DND-41 (cell line): ENCODE data around the gene TMEM258.

Experiments used
- ATAC-seq: fragments of 200-7000 bp; cut with Tn5 transposase; 3 replicates; pipeline ENCODE4 v1.9.1; 2021; ENCODE audit warnings: low read depth; ENCODE audit not compliant: insufficient read depth
- DNase-seq: peaks from one replicate; pipeline ENCODE4 v3.0.0-alpha.2; 2020
- H2AFZ ChIP-seq: 2 replicates; pipeline ENCODE4 v1.6.0; 2012; ENCODE audit warnings: low read depth, low read length
- H3K27ac ChIP-seq: 2 replicates; pipeline ENCODE4 v1.5.1; 2012; ENCODE audit warnings: low read length, inconsistent platforms
- H3K27me3 ChIP-seq: fragments of 200-600 bp; sonication (generic); 2 replicates; pipeline ENCODE4 v1.6.0; 2012; ENCODE audit warnings: low read length, mild to moderate bottlenecking, inconsistent platforms; ENCODE audit not compliant: insufficient read depth, poor library complexity
- H3K36me3 ChIP-seq: 2 replicates; pipeline ENCODE4 v1.5.1; 2012; ENCODE audit warnings: low read length, inconsistent platforms; ENCODE audit not compliant: insufficient read depth
- H3K4me1 ChIP-seq: 2 replicates; pipeline ENCODE4 v1.5.1; 2012; ENCODE audit warnings: mild to moderate bottlenecking, low read length; ENCODE audit not compliant: insufficient read depth
- H3K4me2 ChIP-seq: 2 replicates; pipeline ENCODE4 v1.6.0; 2012; ENCODE audit warnings: mild to moderate bottlenecking, moderate library complexity, low read length, inconsistent platforms; ENCODE audit not compliant: insufficient read depth
- H3K4me3 ChIP-seq, 2 experiments: fragments of 200-600 bp in 1 of 2; shearing (Covaris generic) in 1 of 2; 2 replicates each; pipeline ENCODE4 v1.5.1; 2012 to 2016; ENCODE audit warnings: inconsistent platforms in 2 of 2, low read length in 2 of 2, mild to moderate bottlenecking in 2 of 2, low read depth in 1 of 2, moderate library complexity in 1 of 2
- H3K79me2 ChIP-seq: 2 replicates; pipeline ENCODE4 v1.6.0; 2012; ENCODE audit warnings: low read length, inconsistent platforms; ENCODE audit not compliant: insufficient read depth
- H3K9ac ChIP-seq: 2 replicates; pipeline ENCODE4 v1.6.0; 2012; ENCODE audit warnings: low read depth, mild to moderate bottlenecking, inconsistent platforms, low read length, moderate library complexity
- H3K9me3 ChIP-seq: 2 replicates; pipeline ENCODE4 v1.5.1; 2012; ENCODE audit warnings: low read length, moderate library complexity, mild to moderate bottlenecking, inconsistent platforms; ENCODE audit not compliant: insufficient read depth, severe bottlenecking
- H4K20me1 ChIP-seq: 2 replicates; pipeline ENCODE4 v1.6.0; 2012; ENCODE audit warnings: low read length; ENCODE audit not compliant: insufficient read depth
- CTCF ChIP-seq: IDR thresholded peaks from 2 replicates; pipeline ENCODE4 v1.5.1; 2012; ENCODE audit warnings: borderline replicate concordance, low read length, moderate library complexity, mild to moderate bottlenecking; ENCODE audit not compliant: poor library complexity, severe bottlenecking; ENCODE audit errors: extremely low read depth
- EZH2 ChIP-seq: IDR thresholded peaks from 3 replicates; pipeline ENCODE4 v1.6.1; 2012; ENCODE audit warnings: borderline replicate concordance, low read depth, mild to moderate bottlenecking, moderate library complexity, low read length, inconsistent platforms; ENCODE audit not compliant: severe bottlenecking

Gene TMEM258

GRCh38 chr11:61828379-61828628 is 35.9 kb upstream of the TMEM258 start:
- peak overlapping the region; percentile 50; the same call in 1 of the 2 replicates for H2AFZ ChIP-seq
- peaks cover 41% of the 10 kb centered on the region for H4K20me1 ChIP-seq
- peak overlapping the region; percentile 81 for H3K4me2 ChIP-seq
- H3K27me3 ChIP-seq: no peaks in the 10 kb centered on the region
- H3K79me2 ChIP-seq: peaks cover 65% of the 10 kb centered on the region
- peak overlapping the region; percentile 99 for H3K27ac ChIP-seq
- H3K9ac ChIP-seq: peak overlapping the region; percentile 90
- H3K4me3 ChIP-seq: peak overlapping the region; percentile 46 to 84
- no peaks in the 10 kb centered on the region for H3K9me3 ChIP-seq
- ATAC-seq (no peak), DNase-seq (no peak)
- H3K4me1 ChIP-seq: peaks cover 55% of the 10 kb centered on the region
- peaks cover 52% of the 10 kb centered on the region for H3K36me3 ChIP-seq
- no peak for TF ChIP-seq EZH2
- TF ChIP-seq CTCF: no peak

GRCh38 chr11:61827571-61828378 is 35.4 kb upstream of the TMEM258 start, which contains the start of gene FADS2:
Gene FADS2 (plus strand): TSS chr11:61828300. CDS start chr11:61828391, 91 bp downstream.
- peak within 1 kb of the TSS; percentile 46 to 84 for H3K4me3 ChIP-seq
- H3K4me2 ChIP-seq: peak within 1 kb of the TSS; percentile 81

GRCh38 chr11:61826930-61827570 is 34.7 kb upstream of the TMEM258 start:
- peak overlapping the region; percentile 46 to 84 for H3K4me3 ChIP-seq
- H3K9me3 ChIP-seq: no peaks in the 10 kb centered on the region
- peak overlapping the region; percentile 99 for H3K27ac ChIP-seq
- TF ChIP-seq EZH2 (no peak), CTCF (no peak)
- H3K4me1 ChIP-seq: peaks cover 42% of the 10 kb centered on the region
- H3K4me2 ChIP-seq: peak overlapping the region; percentile 81
- H3K9ac ChIP-seq: peak overlapping the region; percentile 90
- H2AFZ ChIP-seq: peak overlapping the region; percentile 64
- peaks cover 31% of the 10 kb centered on the region for H4K20me1 ChIP-seq
- no peaks in the 10 kb centered on the region for H3K27me3 ChIP-seq
- ATAC-seq: peak; percentile 27
- peaks cover 39% of the 10 kb centered on the region for H3K36me3 ChIP-seq
- peaks cover 53% of the 10 kb centered on the region for H3K79me2 ChIP-seq
- DNase-seq: peak; percentile 69

More at GRCh38 chr11:61827571-61828378, 35.4 kb upstream of the TMEM258 start, which contains the start of gene FADS2:
- H3K79me2 ChIP-seq: peaks cover 60% of the 10 kb centered on the region
- peaks cover 39% of the 10 kb centered on the region for H4K20me1 ChIP-seq
- H3K4me1 ChIP-seq: peaks cover 50% of the 10 kb centered on the region
- peak within 1 kb of the TSS; percentile 64 for H2AFZ ChIP-seq
- ATAC-seq: peak; percentile 82
- no peaks in the 10 kb centered on the region for H3K27me3 ChIP-seq
- no peaks in the 10 kb centered on the region for H3K9me3 ChIP-seq
- peak; percentile 25 for TF ChIP-seq CTCF
- no peak for TF ChIP-seq EZH2
- peak; percentile 96 for DNase-seq
- H3K9ac ChIP-seq: peak within 1 kb of the TSS; percentile 90
- peak within 1 kb of the TSS; percentile 99 for H3K27ac ChIP-seq
- H3K36me3 ChIP-seq: peaks cover 46% of the 10 kb centered on the region
